WTC11 (cell line): ENCODE measurements around the gene UNC93A. TPM values are rescaled to one million over a fixed set of nuclear protein-coding genes. Genes with fewer than 3 reads are reported as not detected.

Experiments
- ATAC-seq: fragments of 200-7000 bp; cut with Tn5 transposase; 2 replicates; pipeline ENCODE4 v1.10.0; 2021; ENCODE audit warnings: mild to moderate bottlenecking, moderate library complexity
- CTCF ChIA-PET: fragments of 300-600 bp; sonication (Branson Sonifier 250); formaldehyde crosslinking; loops from one replicate; lab custom pipeline; 2021; ENCODE audit warnings: antibody characterized with exemption; lab: Charles Lee
- POLR2A ChIA-PET: fragments of 350-600 bp; sonication (Branson Sonifier 250); formaldehyde crosslinking; loops from one replicate; lab custom pipeline; 2021; ENCODE audit warnings: antibody characterized with exemption; lab: Charles Lee
- DNase-seq: peaks from one replicate; pipeline ENCODE4 v3.0.0; 2021; ENCODE audit warnings: low spot score
- H3K27ac Mint-ChIP-seq: 2 replicates; pipeline ENCODE4 v1.8.0; 2021; ENCODE audit warnings: mixed read lengths
- H3K27me3 Mint-ChIP-seq: 2 replicates; pipeline ENCODE4 v1.8.0; 2021; ENCODE audit warnings: low read depth, mild to moderate bottlenecking, moderate library complexity, mixed read lengths
- H3K36me3 Mint-ChIP-seq: 2 replicates; pipeline ENCODE4 v1.8.0; 2021; ENCODE audit warnings: mixed read lengths
- H3K4me1 Mint-ChIP-seq: 2 replicates; pipeline ENCODE4 v1.8.0; 2022; ENCODE audit warnings: mixed read lengths
- H3K4me3 Mint-ChIP-seq: 2 replicates; pipeline ENCODE4 v1.8.0; 2021; ENCODE audit warnings: mild to moderate bottlenecking, moderate library complexity, mixed read lengths
- H3K9me3 Mint-ChIP-seq: 2 replicates; pipeline ENCODE4 v1.8.0; 2021; ENCODE audit warnings: mixed read lengths
- AR ChIP-seq: fragments of 250-450 bp; sonication (Bioruptor Pico); IDR thresholded peaks from 2 replicates; pipeline ENCODE4 v1.9.0; 2021; ENCODE audit warnings: mild to moderate bottlenecking
- E2F1 ChIP-seq: sonication (generic); formaldehyde crosslinking; IDR thresholded peaks from 2 replicates; pipeline ENCODE4 v1.8.0; 2022; ENCODE audit warnings: mild to moderate bottlenecking, missing genetic modification reagents
- FOXJ3 ChIP-seq: sonication (generic); formaldehyde crosslinking; IDR thresholded peaks from 2 replicates; pipeline ENCODE4 v1.9.0; 2021; ENCODE audit warnings: missing genetic modification reagents, mild to moderate bottlenecking, borderline replicate concordance
- FOXP1 ChIP-seq: sonication (generic); formaldehyde crosslinking; IDR thresholded peaks from 2 replicates; pipeline ENCODE4 v1.8.0; 2022; ENCODE audit warnings: missing genetic modification reagents, mild to moderate bottlenecking, moderate library complexity, borderline replicate concordance
- GTF2I ChIP-seq: fragments of 250-450 bp; sonication (Bioruptor Pico); conservative IDR thresholded peaks from 2 replicates; pipeline ENCODE4 v1.4.0; 2021; ENCODE audit warnings: mild to moderate bottlenecking
- HMGA2 ChIP-seq: fragments of 250-450 bp; sonication (Bioruptor Pico); IDR thresholded peaks from 2 replicates; pipeline ENCODE4 v1.4.0; 2021; ENCODE audit warnings: mild to moderate bottlenecking, moderate library complexity
- HMGXB4 ChIP-seq: sonication (generic); formaldehyde crosslinking; IDR thresholded peaks from 2 replicates; pipeline ENCODE4 v1.8.1; 2023; ENCODE audit warnings: mild to moderate bottlenecking, moderate library complexity, missing genetic modification reagents
- JUN ChIP-seq: sonication (generic); formaldehyde crosslinking; IDR thresholded peaks from 2 replicates; pipeline ENCODE4 v1.8.0; 2023; ENCODE audit warnings: mild to moderate bottlenecking, missing genetic modification reagents
- NFYB ChIP-seq: sonication (generic); formaldehyde crosslinking; conservative IDR thresholded peaks from 2 replicates; pipeline ENCODE4 v1.8.0; 2022; ENCODE audit warnings: low read depth, missing genetic modification reagents
- NR1H2 ChIP-seq: sonication (generic); formaldehyde crosslinking; IDR thresholded peaks from 2 replicates; pipeline ENCODE4 v1.9.0; 2021; ENCODE audit warnings: mild to moderate bottlenecking, moderate library complexity, missing genetic modification reagents
- STAT6 ChIP-seq: sonication (generic); formaldehyde crosslinking; conservative IDR thresholded peaks from 2 replicates; pipeline ENCODE4 v1.8.1; 2023; ENCODE audit warnings: mild to moderate bottlenecking, low read depth, missing genetic modification reagents, moderate library complexity
- TEAD1 ChIP-seq: sonication (generic); formaldehyde crosslinking; IDR thresholded peaks from 2 replicates; pipeline ENCODE4 v1.8.0; 2022; ENCODE audit warnings: mild to moderate bottlenecking, missing genetic modification reagents
- ZNF281 ChIP-seq: sonication (generic); formaldehyde crosslinking; IDR thresholded peaks from 2 replicates; pipeline ENCODE4 v1.8.0; 2023; ENCODE audit warnings: mild to moderate bottlenecking, missing genetic modification reagents
- ZSCAN18 ChIP-seq: fragments of 250-450 bp; sonication (Bioruptor Pico); IDR thresholded peaks from 2 replicates; pipeline ENCODE4 v2.1.2; 2022; ENCODE audit warnings: mild to moderate bottlenecking, moderate library complexity
- total RNA-seq: library from RNA; stranded (reverse); gene quantifications from 3 replicates; pipeline ENCODE4 v1.2.3, GENCODE V29; 2021
- TF ChIP-seq, protein P1 (sequence below): sonication (generic); formaldehyde crosslinking; IDR thresholded peaks from 2 replicates; pipeline ENCODE4 v1.8.0; 2022; ENCODE audit warnings: mild to moderate bottlenecking, missing genetic modification reagents
- TF ChIP-seq, protein P2 (sequence below): sonication (generic); formaldehyde crosslinking; IDR thresholded peaks from 2 replicates; pipeline ENCODE4 v1.8.0; 2022; ENCODE audit warnings: mild to moderate bottlenecking, missing genetic modification reagents

The UNC93A gene
- total RNA-seq, 1 experiment from 2014 or later: 0.70 TPM

DNA sequence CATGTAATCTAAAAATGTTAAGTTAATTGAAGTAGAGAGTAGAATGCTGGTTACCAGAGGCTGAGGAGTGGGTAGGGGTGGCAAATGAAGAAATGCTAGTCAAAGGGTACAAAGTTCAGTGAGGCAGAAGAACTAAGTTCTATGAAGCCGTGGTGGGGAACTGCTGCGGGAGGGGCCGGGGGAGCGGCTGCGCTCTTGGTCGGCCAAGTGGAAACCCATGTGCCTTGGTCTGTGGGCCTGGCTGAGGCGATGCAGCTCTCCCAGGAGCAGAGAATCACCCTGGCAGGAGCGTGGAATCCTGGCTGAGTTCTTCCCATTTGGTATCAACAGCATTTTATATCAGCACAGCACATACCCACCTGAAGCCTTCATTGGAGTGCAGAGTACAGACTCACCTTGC is 56.1 kb downstream of the UNC93A start:
- CTCF ChIA-PET: no interaction called here
- TF ChIP-seq, protein P1, sequence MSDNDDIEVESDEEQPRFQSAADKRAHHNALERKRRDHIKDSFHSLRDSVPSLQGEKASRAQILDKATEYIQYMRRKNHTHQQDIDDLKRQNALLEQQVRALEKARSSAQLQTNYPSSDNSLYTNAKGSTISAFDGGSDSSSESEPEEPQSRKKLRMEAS (CRISPR knock-in tag): no peak
- TF ChIP-seq, protein P2, sequence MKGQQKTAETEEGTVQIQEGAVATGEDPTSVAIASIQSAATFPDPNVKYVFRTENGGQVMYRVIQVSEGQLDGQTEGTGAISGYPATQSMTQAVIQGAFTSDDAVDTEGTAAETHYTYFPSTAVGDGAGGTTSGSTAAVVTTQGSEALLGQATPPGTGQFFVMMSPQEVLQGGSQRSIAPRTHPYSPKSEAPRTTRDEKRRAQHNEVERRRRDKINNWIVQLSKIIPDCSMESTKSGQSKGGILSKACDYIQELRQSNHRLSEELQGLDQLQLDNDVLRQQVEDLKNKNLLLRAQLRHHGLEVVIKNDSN: no peak
- TF ChIP-seq NFYB (CRISPR knock-in tag): no peak
- no peak for TF ChIP-seq TEAD1 (CRISPR knock-in tag)
- no peak for TF ChIP-seq FOXJ3 (CRISPR knock-in tag)
- TF ChIP-seq FOXP1 (CRISPR knock-in tag): no peak
- no peak for TF ChIP-seq JUN (CRISPR knock-in tag)
- no peak for TF ChIP-seq GTF2I (CRISPR knock-in tag)
- TF ChIP-seq NR1H2 (CRISPR knock-in tag): no peak
- TF ChIP-seq ZSCAN18 (CRISPR knock-in tag): no peak
- no peak for TF ChIP-seq ZNF281 (CRISPR knock-in tag)
- no peak for TF ChIP-seq AR (CRISPR knock-in tag)
- no peak for TF ChIP-seq STAT6 (CRISPR knock-in tag)
- TF ChIP-seq E2F1 (CRISPR knock-in tag): no peak
- no peak for TF ChIP-seq HMGA2 (CRISPR knock-in tag)
- TF ChIP-seq HMGXB4: no peak
- no peak overlapping the region for H3K4me3 Mint-ChIP-seq
- peaks cover 1% of the 10 kb centered on the region for H3K9me3 Mint-ChIP-seq
- H3K27ac Mint-ChIP-seq: no peak overlapping the region
- no peak for DNase-seq
- H3K36me3 Mint-ChIP-seq: peaks cover 7% of the 10 kb centered on the region
- no peak for ATAC-seq
- H3K27me3 Mint-ChIP-seq: peaks cover 38% of the 10 kb centered on the region
- POLR2A ChIA-PET: no interaction called here
- H3K4me1 Mint-ChIP-seq: peaks cover 21% of the 10 kb centered on the region
